ENCODE measurements around the gene ADK.

The ADK gene

GRCh38 chr10:74634995-74635536 is 484.0 kb downstream of the ADK start:
- peaks cover 3% of the 10 kb centered on the region for H3K36me3 ChIP-seq (ENCODE audit: control insufficient read depth, insufficient read depth, low read length)
- no peak overlapping the region for H3K27ac ChIP-seq (ENCODE audit: insufficient read depth, low read depth, low read length, poor library complexity, severe bottlenecking)
- peaks cover 5% of the 10 kb centered on the region for H3K4me1 ChIP-seq (ENCODE audit: control insufficient read depth, insufficient read depth, low read length)
- no peak overlapping the region for H3K4me3 ChIP-seq (ENCODE audit: insufficient read depth, low read depth, low read length)
- no peaks in the 10 kb centered on the region for H3K27me3 ChIP-seq (ENCODE audit: control insufficient read depth, insufficient read depth, low read length, poor library complexity, severe bottlenecking)
- no peaks in the 10 kb centered on the region for H3K9me3 ChIP-seq (ENCODE audit: control insufficient read depth, low read length)

DNA sequence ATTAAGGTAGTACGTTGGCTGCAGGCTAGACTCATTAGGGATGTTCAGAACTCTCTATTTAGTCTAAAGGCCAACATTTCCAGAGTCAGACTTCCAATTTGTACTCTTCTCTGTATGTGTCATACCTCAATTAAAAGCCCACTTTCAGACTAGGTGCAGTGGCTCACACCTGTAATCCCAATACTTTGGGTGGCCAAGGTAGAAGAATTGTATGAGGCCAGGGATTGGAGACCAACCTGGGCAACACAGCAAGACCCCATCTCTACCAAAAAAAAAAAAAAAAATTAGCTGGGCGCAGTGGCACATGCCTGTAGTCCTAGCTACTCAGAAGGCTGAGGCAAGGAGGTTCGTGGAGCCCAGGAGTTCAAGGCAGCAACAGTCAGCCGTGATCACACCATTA is 484.6 kb downstream of the ADK start:
- H3K27ac ChIP-seq (ENCODE audit: insufficient read depth, low read depth, low read length, poor library complexity, severe bottlenecking): no peak overlapping the region
- WGBS, 2 experiments: 87 to 89% methylated on average over 4 of the region's 4 CpGs

DNA sequence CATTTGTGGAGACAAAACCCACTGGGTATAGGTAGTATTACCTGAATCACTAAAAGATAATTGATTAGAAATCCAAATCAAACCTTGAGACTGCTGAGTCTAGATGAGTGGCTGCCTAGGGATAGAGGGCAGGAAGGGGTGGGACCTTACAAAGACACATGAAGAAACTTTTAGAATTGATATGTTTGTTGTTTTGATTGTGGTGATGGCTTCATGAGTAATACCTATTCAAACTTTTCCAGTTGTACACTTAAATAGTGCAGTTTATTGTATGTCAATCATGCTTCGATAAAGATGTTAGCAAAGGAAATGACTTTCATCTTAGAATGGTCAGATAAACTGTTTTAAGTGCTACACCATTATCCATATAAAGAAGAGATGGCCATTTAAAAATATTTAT is 486.7 kb downstream of the ADK start:
- 100% methylated on average over 1 of the region's 1 CpG for WGBS, 2 experiments
- no peaks in the 10 kb centered on the region for H3K9me3 ChIP-seq (ENCODE audit: control insufficient read depth, low read length)
- H3K27ac ChIP-seq (ENCODE audit: insufficient read depth, low read depth, low read length, poor library complexity, severe bottlenecking): no peak overlapping the region
- peaks cover 9% of the 10 kb centered on the region for H3K4me1 ChIP-seq (ENCODE audit: control insufficient read depth, insufficient read depth, low read length)
- peaks cover 3% of the 10 kb centered on the region for H3K36me3 ChIP-seq (ENCODE audit: control insufficient read depth, insufficient read depth, low read length)
- no peaks in the 10 kb centered on the region for H3K27me3 ChIP-seq (ENCODE audit: control insufficient read depth, insufficient read depth, low read length, poor library complexity, severe bottlenecking)
- H3K4me3 ChIP-seq (ENCODE audit: insufficient read depth, low read depth, low read length): no peak overlapping the region

More for the DNA sequence above, 484.6 kb downstream of the ADK start:
- Histone ChIP-seq H3K27me3 (ENCODE audit: control insufficient read depth, insufficient read depth, low read length, poor library complexity, severe bottlenecking) (no peaks in the 10 kb centered on the region), H3K9me3 (ENCODE audit: control insufficient read depth, low read length) (no peaks in the 10 kb centered on the region), H3K4me1 (ENCODE audit: control insufficient read depth, insufficient read depth, low read length) (peaks cover 9% of the 10 kb centered on the region), H3K36me3 (ENCODE audit: control insufficient read depth, insufficient read depth, low read length) (peaks cover 3% of the 10 kb centered on the region), H3K4me3 (ENCODE audit: insufficient read depth, low read depth, low read length) (no peak overlapping the region)

DNA sequence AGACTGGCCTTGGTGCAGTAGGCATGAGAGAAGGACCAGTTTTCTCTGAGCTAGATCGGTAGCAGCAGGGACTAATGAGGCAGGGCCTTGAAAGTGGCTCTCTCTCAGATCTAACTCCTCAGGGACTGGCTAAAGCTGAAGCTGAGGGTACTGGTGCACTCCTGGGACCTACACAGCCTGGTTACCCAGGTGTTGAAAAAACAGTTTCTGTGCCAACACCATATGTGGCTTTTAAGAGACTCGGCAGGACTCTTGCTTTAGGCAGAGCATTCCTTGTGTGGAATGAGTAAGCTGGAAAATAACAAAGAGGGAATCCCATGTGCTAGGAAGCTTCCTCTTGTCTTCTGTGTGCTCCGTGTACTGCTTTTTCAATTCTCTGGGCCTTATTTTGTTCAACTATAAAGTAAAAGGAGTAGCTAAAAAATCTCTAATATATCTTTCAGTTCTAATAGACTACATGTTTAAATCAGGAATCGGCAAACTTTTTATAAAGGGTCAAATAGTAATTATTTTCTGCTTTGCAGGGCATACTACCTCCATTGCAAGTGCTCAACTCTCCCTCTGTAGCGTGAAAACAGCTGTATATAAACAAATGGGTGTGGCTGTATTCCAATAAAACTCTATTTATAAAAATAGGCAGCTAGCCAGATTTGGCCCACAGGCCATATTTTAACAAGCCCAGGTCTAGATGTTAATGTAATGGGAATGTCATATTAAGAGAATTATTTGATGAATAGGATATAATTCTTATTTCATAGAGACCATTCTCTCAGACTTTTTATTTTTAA is 489.3 kb downstream of the ADK start:
- Histone ChIP-seq H3K4me1 (ENCODE audit: control insufficient read depth, insufficient read depth, low read length) (peaks cover 9% of the 10 kb centered on the region), H3K27ac (ENCODE audit: insufficient read depth, low read depth, low read length, poor library complexity, severe bottlenecking) (peak overlapping the region; percentile 56), H3K36me3 (ENCODE audit: control insufficient read depth, insufficient read depth, low read length) (no peaks in the 10 kb centered on the region), H3K4me3 (ENCODE audit: insufficient read depth, low read depth, low read length) (no peak overlapping the region), H3K27me3 (ENCODE audit: control insufficient read depth, insufficient read depth, low read length, poor library complexity, severe bottlenecking) (no peaks in the 10 kb centered on the region), H3K9me3 (ENCODE audit: control insufficient read depth, low read length) (no peaks in the 10 kb centered on the region)
- WGBS, 2 experiments: 41 to 61% methylated on average over 3 to 5 of the region's 5 CpGs

DNA sequence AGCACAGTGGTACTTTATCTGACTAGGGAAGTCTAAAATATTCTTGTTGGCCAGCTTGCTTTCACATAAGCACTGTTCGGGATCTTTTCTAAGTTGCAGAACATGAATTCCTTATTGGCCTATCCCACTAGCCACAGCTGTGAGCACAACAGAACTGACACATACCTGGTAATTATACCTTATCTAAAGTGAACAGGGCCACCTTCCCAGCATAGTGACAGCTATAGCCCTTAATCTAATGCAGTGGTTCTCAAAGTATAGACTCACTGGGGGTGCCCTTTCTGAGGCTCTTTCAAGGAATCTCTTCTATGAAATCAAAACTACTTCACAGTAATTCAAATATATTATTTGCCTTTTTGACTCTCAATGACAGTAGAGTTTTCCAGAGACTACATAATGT is 490.6 kb downstream of the ADK start:
- no peak overlapping the region for H3K27ac ChIP-seq (ENCODE audit: insufficient read depth, low read depth, low read length, poor library complexity, severe bottlenecking)
- H3K4me1 ChIP-seq (ENCODE audit: control insufficient read depth, insufficient read depth, low read length): peaks cover 9% of the 10 kb centered on the region
- no peaks in the 10 kb centered on the region for H3K9me3 ChIP-seq (ENCODE audit: control insufficient read depth, low read length)
- H3K4me3 ChIP-seq (ENCODE audit: insufficient read depth, low read depth, low read length): no peak overlapping the region
- H3K36me3 ChIP-seq (ENCODE audit: control insufficient read depth, insufficient read depth, low read length): no peaks in the 10 kb centered on the region
- 92 to 96% methylated on average over 1 of the region's 1 CpG for WGBS, 2 experiments
- no peaks in the 10 kb centered on the region for H3K27me3 ChIP-seq (ENCODE audit: control insufficient read depth, insufficient read depth, low read length, poor library complexity, severe bottlenecking)

DNA sequence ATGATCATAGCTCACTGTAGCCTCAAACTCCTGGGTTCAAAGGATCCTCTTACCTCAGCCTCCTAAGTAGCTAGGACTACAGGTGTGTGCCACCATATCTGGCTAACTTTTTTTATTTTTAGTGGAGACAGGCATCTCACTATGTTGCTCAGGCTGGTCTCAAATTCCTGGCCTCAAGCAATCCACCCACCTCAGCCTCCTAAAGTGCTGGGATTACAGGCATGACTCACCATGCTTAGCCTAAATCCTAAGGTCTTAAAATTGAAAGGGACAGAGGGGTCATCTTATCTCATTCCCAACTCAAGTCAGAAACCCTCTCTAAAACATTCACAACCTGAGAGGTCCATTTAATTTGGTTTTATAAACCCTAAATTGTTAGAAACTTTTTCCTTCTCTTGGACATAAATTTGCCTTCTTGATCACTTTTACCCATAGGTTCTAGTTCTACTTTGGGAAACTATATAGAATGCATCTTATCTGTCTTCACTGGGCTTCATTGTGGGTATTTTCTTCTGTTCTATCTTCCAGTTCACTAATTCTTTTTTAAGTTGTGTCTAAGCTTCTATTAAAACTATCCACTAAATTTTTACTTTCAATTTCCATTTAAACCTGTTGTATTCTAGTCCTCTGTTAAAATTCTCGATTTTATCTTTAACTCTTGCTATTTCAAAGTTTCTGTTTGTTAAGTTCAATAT is 492.0 kb downstream of the ADK start:
- no peak overlapping the region for H3K4me3 ChIP-seq (ENCODE audit: insufficient read depth, low read depth, low read length)
- H3K36me3 ChIP-seq (ENCODE audit: control insufficient read depth, insufficient read depth, low read length): no peaks in the 10 kb centered on the region
- WGBS, 2 experiments: 89 to 100% methylated on average over 1 of the region's 1 CpG
- no peaks in the 10 kb centered on the region for H3K9me3 ChIP-seq (ENCODE audit: control insufficient read depth, low read length)
- no peaks in the 10 kb centered on the region for H3K27me3 ChIP-seq (ENCODE audit: control insufficient read depth, insufficient read depth, low read length, poor library complexity, severe bottlenecking)
- H3K4me1 ChIP-seq (ENCODE audit: control insufficient read depth, insufficient read depth, low read length): peaks cover 9% of the 10 kb centered on the region
- no peak overlapping the region for H3K27ac ChIP-seq (ENCODE audit: insufficient read depth, low read depth, low read length, poor library complexity, severe bottlenecking)

GRCh38 chr10:74643596-74643975 is 492.6 kb downstream of the ADK start:
- H3K4me3 ChIP-seq (ENCODE audit: insufficient read depth, low read depth, low read length): no peak overlapping the region
- H3K4me1 ChIP-seq (ENCODE audit: control insufficient read depth, insufficient read depth, low read length): peaks cover 9% of the 10 kb centered on the region
- H3K27ac ChIP-seq (ENCODE audit: insufficient read depth, low read depth, low read length, poor library complexity, severe bottlenecking): no peak overlapping the region
- no peaks in the 10 kb centered on the region for H3K36me3 ChIP-seq (ENCODE audit: control insufficient read depth, insufficient read depth, low read length)
- no peaks in the 10 kb centered on the region for H3K27me3 ChIP-seq (ENCODE audit: control insufficient read depth, insufficient read depth, low read length, poor library complexity, severe bottlenecking)
- H3K9me3 ChIP-seq (ENCODE audit: control insufficient read depth, low read length): no peaks in the 10 kb centered on the region

DNA sequence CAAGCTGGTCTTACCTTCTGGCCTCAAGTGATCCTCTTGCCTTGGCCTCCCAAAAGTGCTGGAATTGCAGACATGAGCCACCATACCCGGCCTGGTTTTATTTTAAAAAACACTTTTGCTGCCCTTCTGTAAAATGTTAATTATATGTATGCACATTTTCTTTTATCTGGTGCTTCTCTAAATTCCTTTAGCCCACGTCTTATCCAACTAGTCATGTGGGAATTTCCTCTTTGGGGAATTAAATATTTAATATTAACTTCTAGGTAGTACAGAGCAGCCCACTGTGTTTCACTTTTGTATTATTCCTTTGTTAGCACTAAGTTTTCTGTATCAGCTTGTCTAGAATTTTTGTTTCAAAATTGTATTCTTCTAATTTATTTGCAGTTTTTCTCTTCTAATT is 493.7 kb downstream of the ADK start:
- Histone ChIP-seq H3K9me3 (ENCODE audit: control insufficient read depth, low read length) (no peaks in the 10 kb centered on the region), H3K4me1 (ENCODE audit: control insufficient read depth, insufficient read depth, low read length) (peaks cover 7% of the 10 kb centered on the region), H3K27me3 (ENCODE audit: control insufficient read depth, insufficient read depth, low read length, poor library complexity, severe bottlenecking) (no peaks in the 10 kb centered on the region), H3K27ac (ENCODE audit: insufficient read depth, low read depth, low read length, poor library complexity, severe bottlenecking) (no peak overlapping the region), H3K4me3 (ENCODE audit: insufficient read depth, low read depth, low read length) (no peak overlapping the region), H3K36me3 (ENCODE audit: control insufficient read depth, insufficient read depth, low read length) (no peaks in the 10 kb centered on the region)
- WGBS, 2 experiments: 100% methylated on average over 1 of the region's 2 CpGs

- 97% methylated on average over 2 to 3 of the region's 3 CpGs for WGBS, 2 experiments
- Histone ChIP-seq H3K27me3 (ENCODE audit: control insufficient read depth, insufficient read depth, low read length, poor library complexity, severe bottlenecking) (no peaks in the 10 kb centered on the region), H3K4me3 (ENCODE audit: insufficient read depth, low read depth, low read length) (no peak overlapping the region), H3K9me3 (ENCODE audit: control insufficient read depth, low read length) (no peaks in the 10 kb centered on the region), H3K36me3 (ENCODE audit: control insufficient read depth, insufficient read depth, low read length) (no peaks in the 10 kb centered on the region), H3K27ac (ENCODE audit: insufficient read depth, low read depth, low read length, poor library complexity, severe bottlenecking) (no peak overlapping the region), H3K4me1 (ENCODE audit: control insufficient read depth, insufficient read depth, low read length) (no peaks in the 10 kb centered on the region)
Measured at GRCh38 chr10:74645692-74646091, 494.7 kb downstream of the ADK start.

- WGBS, 2 experiments: 100% methylated on average over 1 of the region's 1 CpG
- Histone ChIP-seq H3K27ac (ENCODE audit: insufficient read depth, low read depth, low read length, poor library complexity, severe bottlenecking) (no peak overlapping the region), H3K36me3 (ENCODE audit: control insufficient read depth, insufficient read depth, low read length) (no peaks in the 10 kb centered on the region), H3K9me3 (ENCODE audit: control insufficient read depth, low read length) (no peaks in the 10 kb centered on the region), H3K4me3 (ENCODE audit: insufficient read depth, low read depth, low read length) (no peak overlapping the region), H3K4me1 (ENCODE audit: control insufficient read depth, insufficient read depth, low read length) (no peaks in the 10 kb centered on the region), H3K27me3 (ENCODE audit: control insufficient read depth, insufficient read depth, low read length, poor library complexity, severe bottlenecking) (no peaks in the 10 kb centered on the region)
Measured at GRCh38 chr10:74650613-74651012, 499.6 kb downstream of the ADK start.
